K562 (cell line): ENCODE results near the gene PARD6B. TPM values are rescaled to one million over a fixed set of nuclear protein-coding genes. Genes with fewer than 3 reads are reported as not detected.

Source experiments
- ATF1 ChIP-seq, 2 experiments: fragments of 450-650 bp in 1 of 2; IDR thresholded peaks; 2 replicates each; pipeline ENCODE4 v1.6.1; 2016; ENCODE audit warnings: missing compliant biosample characterization in 1 of 2, missing genetic modification characterization in 1 of 2
- BACH1 ChIP-seq: fragments of 200-800 bp; sonication (Bioruptor generic); IDR thresholded peaks from 2 replicates; pipeline ENCODE4 v1.6.1; 2016; ENCODE audit warnings: missing genetic modification characterization, missing compliant biosample characterization
- BRF2 ChIP-seq: IDR thresholded peaks from 3 replicates; pipeline ENCODE4 v1.6.1; 2011; ENCODE audit warnings: borderline replicate concordance, mild to moderate bottlenecking; ENCODE audit not compliant: insufficient read length, insufficient read depth
- CBX5 ChIP-seq: IDR thresholded peaks from 2 replicates; pipeline ENCODE4 v1.6.1; 2014; ENCODE audit warnings: low read depth, borderline replicate concordance
- CEBPB ChIP-seq: fragments of 450-650 bp; IDR thresholded peaks from 2 replicates; pipeline ENCODE4 v1.6.1; 2016; ENCODE audit warnings: missing genetic modification characterization, missing compliant biosample characterization
- DMBX1 ChIP-seq: fragments of 250-450 bp; sonication (Bioruptor Pico); IDR thresholded peaks from 2 replicates; pipeline ENCODE4 v1.8.0; 2022; ENCODE audit warnings: inconsistent platforms, mild to moderate bottlenecking, moderate library complexity, borderline replicate concordance
- DPF2 ChIP-seq: fragments of 450-650 bp; IDR thresholded peaks from 2 replicates; pipeline ENCODE4 v1.6.1; 2016
- E2F3 ChIP-seq: fragments of 250-450 bp; sonication (Bioruptor Pico); IDR thresholded peaks from 2 replicates; pipeline ENCODE4 v1.4.0; 2020; ENCODE audit warnings: mild to moderate bottlenecking
- ETS1 ChIP-seq: conservative IDR thresholded peaks from 2 replicates; pipeline ENCODE4 v1.6.1; 2011; ENCODE audit warnings: low read depth, mild to moderate bottlenecking, low read length; ENCODE audit not compliant: control insufficient read depth
- HNRNPL ChIP-seq: fragments of 200-400 bp; formaldehyde crosslinking; IDR thresholded peaks from 2 replicates; pipeline ENCODE4 v1.6.1; 2017; ENCODE audit warnings: low read depth, mild to moderate bottlenecking, low read length
- JUN ChIP-seq, 2 experiments: sonication (generic) in 1 of 2; formaldehyde crosslinking in 1 of 2; IDR thresholded peaks; 2 replicates each; pipeline versions ENCODE4 v1.6.1 to v1.8.0; 2012 to 2022; ENCODE audit warnings: borderline replicate concordance in 2 of 2, mild to moderate bottlenecking in 2 of 2, improper control_type of control experiment in 1 of 2, low read depth in 1 of 2, low read length in 1 of 2, missing genetic modification reagents in 1 of 2
- JUND ChIP-seq, 2 experiments: IDR thresholded peaks; 2 replicates in 1 of 2; 3 replicates in 1 of 2; pipeline ENCODE4 v1.6.1; 2011; ENCODE audit warnings: borderline replicate concordance in 2 of 2, low read depth in 2 of 2, low read length in 2 of 2, improper control_type of control experiment in 1 of 2, missing biosample characterization in 1 of 2, missing genetic modification characterization in 1 of 2, missing genetic modification reagents in 1 of 2
- KLF6 ChIP-seq: fragments of 250-450 bp; sonication (Bioruptor Pico); IDR thresholded peaks from 2 replicates; pipeline ENCODE4 v1.4.0; 2020; ENCODE audit warnings: mild to moderate bottlenecking, moderate library complexity, borderline replicate concordance
- NCOR1 ChIP-seq: fragments of 450-650 bp; IDR thresholded peaks from 2 replicates; pipeline ENCODE4 v1.6.1; 2016; ENCODE audit warnings: mild to moderate bottlenecking, moderate library complexity
- PKNOX1 ChIP-seq: fragments of 450-650 bp; IDR thresholded peaks from 2 replicates; pipeline ENCODE4 v1.6.1; 2016
- RBM25 ChIP-seq: fragments of 200-400 bp; formaldehyde crosslinking; IDR thresholded peaks from 2 replicates; pipeline ENCODE4 v1.6.1; 2018; ENCODE audit warnings: low read length, low read depth, moderate library complexity; ENCODE audit not compliant: severe bottlenecking
- SETDB1 ChIP-seq: IDR thresholded peaks from one replicate; pipeline ENCODE4 v1.6.1; 2012; ENCODE audit warnings: low read length, control low read depth, inconsistent platforms
- SOX6 ChIP-seq: fragments of 450-650 bp; IDR thresholded peaks from 2 replicates; pipeline ENCODE4 v1.6.1; 2014; ENCODE audit warnings: mild to moderate bottlenecking
- SPI1 ChIP-seq: IDR thresholded peaks from 2 replicates; pipeline ENCODE4 v1.6.1; 2011; ENCODE audit warnings: low read depth, low read length, control low read depth, borderline replicate concordance
- TEAD1 ChIP-seq, 2 experiments: fragments of 450-650 bp in 1 of 2; sonication (generic) in 1 of 2; formaldehyde crosslinking; IDR thresholded peaks; 2 replicates each; pipeline versions ENCODE4 v1.4.0 to v1.8.0; 2020 to 2022; ENCODE audit warnings: mild to moderate bottlenecking in 2 of 2, missing genetic modification reagents in 1 of 2
- TEAD2 ChIP-seq: fragments of 450-650 bp; IDR thresholded peaks from 2 replicates; pipeline ENCODE4 v1.6.1; 2016; ENCODE audit warnings: missing genetic modification characterization, control low read depth, missing compliant biosample characterization
- ZBTB7A ChIP-seq: IDR thresholded peaks from 2 replicates; pipeline ENCODE4 v1.6.1; 2011; ENCODE audit warnings: low read depth, mild to moderate bottlenecking, low read length, moderate library complexity, borderline replicate concordance; ENCODE audit not compliant: control insufficient read depth
- ZNF282 ChIP-seq: sonication (generic); formaldehyde crosslinking; IDR thresholded peaks from 2 replicates; pipeline ENCODE4 v1.8.1; 2023; ENCODE audit warnings: missing genetic modification reagents
- ZNF41 ChIP-seq: fragments of 250-450 bp; sonication (Bioruptor Pico); conservative IDR thresholded peaks from 2 replicates; pipeline ENCODE4 v1.4.0; 2020; ENCODE audit warnings: mild to moderate bottlenecking
- polyA plus RNA-seq, 8 experiments: library from polyadenylated mRNA; depleted of rRNA in 4 of 8; stranded (reverse) in 5 of 8; unstranded in 3 of 8; fragments of >200 nt; fragmentation: Nextera tagmentation in 2 of 8; fragmentation: Illumina TruSeq in 1 of 8; extraction: Ambion mirVana in 2 of 8; extraction: Trizol in 1 of 8; gene quantifications; 2 replicates each; pipeline versions ENCODE4 v1.2.1 to v1.2.3, GENCODE V29; 2011 to 2014; ENCODE audit warnings: inconsistent platforms in 1 of 8, missing spikeins in 1 of 8
- total RNA-seq, 7 experiments: library from RNA; depleted of rRNA in 6 of 7; stranded (reverse); fragments of >200 nt in 6 of 7; fragmentation: Illumina TruSeq in 2 of 7; extraction: Trizol in 2 of 7; gene quantifications; 2 replicates each; pipeline versions ENCODE4 v1.2.1 to v1.2.3, GENCODE V29; 2011 to 2021; ENCODE audit warnings: low replicate concordance in 1 of 7

The PARD6B gene
- total and polyA plus RNA-seq, 9 of the 15 experiments (the other 6 are each of a cell fraction or from before 2014, with no cell fraction given), result 1.7 to 12.3 (median 5.5) TPM

GRCh38 chr20:50728981-50729874, 2.2 kb upstream of the PARD6B start (continued):
- TF ChIP-seq ETS1, result no peak
- TF ChIP-seq TEAD1 (CRISPR knock-in tag; IDR thresholded peaks at IDR 0.05), result 0 out of 4 replicates have a peak, but pooled peaks of 1 of the 2 experiments have one; percentile 21
- peak; percentile 25; the same call in 1 of the 2 replicates for TF ChIP-seq PKNOX1
- no peak for TF ChIP-seq NCOR1
- no peak for TF ChIP-seq CBX5
- TF ChIP-seq RBM25, result no peak
- peak; percentile 61; the same call in 1 of the 2 replicates for TF ChIP-seq KLF6 (CRISPR knock-in tag)
- peak; percentile 39; the same call in 1 of the 2 replicates for TF ChIP-seq ZBTB7A
- TF ChIP-seq TEAD2 (tag), result 0 out of 2 replicates have a peak, but pooled peaks have one; percentile 35
- no peak for TF ChIP-seq BRF2
- peak; percentile 38; the same call in 1 of the 2 replicates for TF ChIP-seq SOX6
- TF ChIP-seq JUN (IDR thresholded peaks at IDR 0.05; ENCODE audit: borderline replicate concordance, low read depth, low read length), result peak; percentile 67; the same call in 1 of the 2 replicates
- TF ChIP-seq JUN (CRISPR knock-in tag; IDR thresholded peaks at IDR 0.05; ENCODE audit: borderline replicate concordance), result no peak
- no peak for TF ChIP-seq ZNF41 (CRISPR knock-in tag)
- TF ChIP-seq E2F3 (CRISPR knock-in tag), result no peak
- peak; percentile 84 for TF ChIP-seq DMBX1 (CRISPR knock-in tag)
- TF ChIP-seq ZNF282, result no peak
- no peak for TF ChIP-seq HNRNPL
- TF ChIP-seq JUND (IDR thresholded peaks at IDR 0.05; ENCODE audit: borderline replicate concordance, low read depth, low read length), result peak; percentile 77
- peak; percentile 93 for TF ChIP-seq JUND (tag; IDR thresholded peaks at IDR 0.05; ENCODE audit: borderline replicate concordance, low read depth, low read length)
- 0 out of 2 replicates have a peak, but pooled peaks have one; percentile 42 for TF ChIP-seq BACH1 (tag)
- no peak for TF ChIP-seq SETDB1
- peak; percentile 14; the same call in 1 of the 2 replicates for TF ChIP-seq CEBPB (tag)
- TF ChIP-seq SPI1, result no peak
- TF ChIP-seq ATF1 (CRISPR knock-in tag; IDR thresholded peaks at IDR 0.05), result no peak
- TF ChIP-seq ATF1 (tag; IDR thresholded peaks at IDR 0.05), result peak; percentile 75
- TF ChIP-seq DPF2, result peak; percentile 22; the same call in 1 of the 2 replicates
